ENCODE measurements around the gene CHGA.

- TF ChIP-seq, protein P1, sequence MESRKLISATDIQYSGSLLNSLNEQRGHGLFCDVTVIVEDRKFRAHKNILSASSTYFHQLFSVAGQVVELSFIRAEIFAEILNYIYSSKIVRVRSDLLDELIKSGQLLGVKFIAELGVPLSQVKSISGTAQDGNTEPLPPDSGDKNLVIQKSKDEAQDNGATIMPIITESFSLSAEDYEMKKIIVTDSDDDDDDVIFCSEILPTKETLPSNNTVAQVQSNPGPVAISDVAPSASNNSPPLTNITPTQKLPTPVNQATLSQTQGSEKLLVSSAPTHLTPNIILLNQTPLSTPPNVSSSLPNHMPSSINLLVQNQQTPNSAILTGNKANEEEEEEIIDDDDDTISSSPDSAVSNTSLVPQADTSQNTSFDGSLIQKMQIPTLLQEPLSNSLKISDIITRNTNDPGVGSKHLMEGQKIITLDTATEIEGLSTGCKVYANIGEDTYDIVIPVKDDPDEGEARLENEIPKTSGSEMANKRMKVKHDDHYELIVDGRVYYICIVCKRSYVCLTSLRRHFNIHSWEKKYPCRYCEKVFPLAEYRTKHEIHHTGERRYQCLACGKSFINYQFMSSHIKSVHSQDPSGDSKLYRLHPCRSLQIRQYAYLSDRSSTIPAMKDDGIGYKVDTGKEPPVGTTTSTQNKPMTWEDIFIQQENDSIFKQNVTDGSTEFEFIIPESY (IDR thresholded peaks at IDR 0.05), result no peak
- TF ChIP-seq TAF1 (conservative IDR thresholded peaks at IDR 0.05) (no peak), REST (IDR thresholded peaks at IDR 0.05) (no peak), SP1 (IDR thresholded peaks at IDR 0.05) (no peak), GABPA (IDR thresholded peaks at IDR 0.05 in 1 of 2, conservative IDR thresholded peaks at IDR 0.05 in 1 of 2) (no peak), ATF3 (IDR thresholded peaks at IDR 0.05) (no peak), FOXA1 (IDR thresholded peaks at IDR 0.05) (no peak), RXRA (IDR thresholded peaks at IDR 0.05) (no peak), HNF4G (IDR thresholded peaks at IDR 0.05) (no peak), YY1 (IDR thresholded peaks at IDR 0.05) (no peak), JUND (IDR thresholded peaks at IDR 0.05) (no peak)
- TF ChIP-seq, protein P2, sequence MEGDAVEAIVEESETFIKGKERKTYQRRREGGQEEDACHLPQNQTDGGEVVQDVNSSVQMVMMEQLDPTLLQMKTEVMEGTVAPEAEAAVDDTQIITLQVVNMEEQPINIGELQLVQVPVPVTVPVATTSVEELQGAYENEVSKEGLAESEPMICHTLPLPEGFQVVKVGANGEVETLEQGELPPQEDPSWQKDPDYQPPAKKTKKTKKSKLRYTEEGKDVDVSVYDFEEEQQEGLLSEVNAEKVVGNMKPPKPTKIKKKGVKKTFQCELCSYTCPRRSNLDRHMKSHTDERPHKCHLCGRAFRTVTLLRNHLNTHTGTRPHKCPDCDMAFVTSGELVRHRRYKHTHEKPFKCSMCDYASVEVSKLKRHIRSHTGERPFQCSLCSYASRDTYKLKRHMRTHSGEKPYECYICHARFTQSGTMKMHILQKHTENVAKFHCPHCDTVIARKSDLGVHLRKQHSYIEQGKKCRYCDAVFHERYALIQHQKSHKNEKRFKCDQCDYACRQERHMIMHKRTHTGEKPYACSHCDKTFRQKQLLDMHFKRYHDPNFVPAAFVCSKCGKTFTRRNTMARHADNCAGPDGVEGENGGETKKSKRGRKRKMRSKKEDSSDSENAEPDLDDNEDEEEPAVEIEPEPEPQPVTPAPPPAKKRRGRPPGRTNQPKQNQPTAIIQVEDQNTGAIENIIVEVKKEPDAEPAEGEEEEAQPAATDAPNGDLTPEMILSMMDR (IDR thresholded peaks at IDR 0.05; ENCODE audit: low read depth, low read length, missing input control), result no peak
- TF ChIP-seq, protein P3, sequence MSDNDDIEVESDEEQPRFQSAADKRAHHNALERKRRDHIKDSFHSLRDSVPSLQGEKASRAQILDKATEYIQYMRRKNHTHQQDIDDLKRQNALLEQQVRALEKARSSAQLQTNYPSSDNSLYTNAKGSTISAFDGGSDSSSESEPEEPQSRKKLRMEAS (IDR thresholded peaks at IDR 0.05), result no peak
These were observed 57.9 kb downstream of the CHGA start for GRCh38 chr14:92980866-92981265.

All from liver (tissue), 3 donors.